Stimulated activated CD4-positive, alpha-beta T cell treated with anti-CD3 and anti-CD28 coated beads, Interleukin-1b, Interleukin-23, amount 100 ng/mL, for 24 hours (primary cell): ENCODE data around the gene TIGD6.

Source experiments
- DNase-seq, 4 experiments: peaks; one replicate each; pipeline ENCODE4 v3.0.0-alpha.2; 2020; ENCODE audit warnings: low read depth in 4 of 4, low spot score in 1 of 4

TIGD6 gene

GRCh38 chr5:149981206-149981605 lies 19.2 kb downstream of the TIGD6 start:
- no peak for DNase-seq

DNA sequence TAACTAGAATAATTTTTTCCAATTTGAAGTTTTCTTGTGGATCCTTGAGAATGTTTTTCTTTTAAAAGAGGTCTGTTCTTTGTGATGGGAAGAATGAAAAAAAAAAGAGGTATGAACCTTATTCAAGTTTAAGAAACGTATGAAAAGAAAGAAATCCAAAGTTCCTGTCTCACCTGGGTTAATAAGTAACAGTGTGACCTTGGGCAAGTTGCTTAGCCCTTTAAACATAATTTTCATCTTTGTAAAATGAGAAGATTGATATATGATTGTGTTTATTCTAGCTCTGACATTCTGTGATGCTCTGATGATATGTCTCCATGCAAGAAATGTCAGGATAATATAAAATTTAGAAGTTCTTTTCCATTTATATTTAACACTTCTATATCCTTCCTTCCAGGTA lies 20.6 kb downstream of the TIGD6 start:
- DNase-seq, result no peak

DNA sequence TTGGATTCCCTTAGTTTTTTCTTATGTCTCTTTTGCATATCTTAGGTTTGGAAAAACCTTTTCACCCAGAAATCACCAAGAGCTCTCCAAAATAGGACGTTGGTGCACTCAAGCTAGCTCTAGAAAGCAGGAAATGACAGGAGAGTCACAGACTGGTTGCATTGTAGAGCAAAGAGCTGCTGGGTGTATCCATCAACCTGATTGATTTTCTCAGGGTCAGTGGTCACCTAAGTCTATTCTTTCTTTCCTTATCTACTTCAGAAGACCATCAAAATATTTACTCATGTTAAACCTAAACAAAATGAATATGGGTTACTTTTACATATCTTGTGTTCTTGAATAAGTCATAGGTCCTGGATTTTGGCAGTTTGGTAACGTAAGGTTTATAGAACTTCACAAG lies 25.0 kb downstream of the TIGD6 start:
- DNase-seq, result no peak

- DNase-seq, result no peak
Measured at GRCh38 chr5:149969181-149969930, 31.1 kb downstream of the TIGD6 start.

DNA sequence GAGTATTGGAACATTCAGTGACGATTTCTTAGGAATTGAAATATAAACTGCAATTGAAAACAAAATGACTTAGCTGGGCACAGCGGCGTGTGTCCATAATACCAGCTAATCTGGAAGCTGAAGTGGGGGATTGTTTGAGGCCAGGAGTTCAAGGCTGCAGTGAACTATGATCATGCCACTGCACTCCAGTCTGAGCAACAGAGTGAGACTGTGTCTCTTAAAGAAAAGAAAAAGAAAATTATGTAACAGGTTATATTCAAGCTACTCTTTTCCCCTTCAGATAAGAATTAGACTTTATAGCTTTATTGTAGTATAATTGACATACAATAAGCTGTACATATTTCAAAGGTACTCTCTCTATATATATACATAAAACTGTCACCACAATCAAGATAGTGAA lies 33.5 kb downstream of the TIGD6 start:
- DNase-seq, result no peak

DNA sequence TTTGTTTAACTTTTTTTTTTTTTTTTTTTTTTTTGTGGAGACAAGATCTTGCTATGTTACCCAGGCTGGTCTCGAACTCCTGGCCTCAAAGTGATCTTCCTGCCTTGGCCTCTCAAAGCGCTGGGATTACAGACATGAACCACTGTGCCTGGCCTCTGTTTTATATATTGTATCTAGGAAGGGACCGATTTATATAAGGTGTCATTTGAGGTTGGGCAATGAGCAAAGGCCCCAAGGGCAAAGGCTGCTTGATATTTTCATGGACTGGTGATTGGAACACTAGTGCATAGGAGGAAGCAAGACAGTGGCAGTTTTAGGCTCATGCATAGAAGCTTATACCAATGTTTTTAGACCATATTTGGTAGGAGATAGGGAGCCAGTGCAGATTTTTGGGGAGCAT lies 36.7 kb downstream of the TIGD6 start:
- DNase-seq, result no peak

- DNase-seq, result no peak
Measured at GRCh38 chr5:149962601-149963300, 37.7 kb downstream of the TIGD6 start.

GRCh38 chr5:149961957-149962409 lies 38.5 kb downstream of the TIGD6 start:
- DNase-seq, result no peak

- DNase-seq, result no peak
Measured at GRCh38 chr5:149961186-149961685, 39.2 kb downstream of the TIGD6 start.

- DNase-seq, result peak; percentile 74 to 94 (median 84)
Measured at GRCh38 chr5:149960272-149961185, 39.9 kb downstream of the TIGD6 start, which contains the start of gene SLC26A2. TSS of gene SLC26A2 (plus strand) at chr5:149960758. CDS start at chr5:149977653, 16,895 bp downstream.

DNA sequence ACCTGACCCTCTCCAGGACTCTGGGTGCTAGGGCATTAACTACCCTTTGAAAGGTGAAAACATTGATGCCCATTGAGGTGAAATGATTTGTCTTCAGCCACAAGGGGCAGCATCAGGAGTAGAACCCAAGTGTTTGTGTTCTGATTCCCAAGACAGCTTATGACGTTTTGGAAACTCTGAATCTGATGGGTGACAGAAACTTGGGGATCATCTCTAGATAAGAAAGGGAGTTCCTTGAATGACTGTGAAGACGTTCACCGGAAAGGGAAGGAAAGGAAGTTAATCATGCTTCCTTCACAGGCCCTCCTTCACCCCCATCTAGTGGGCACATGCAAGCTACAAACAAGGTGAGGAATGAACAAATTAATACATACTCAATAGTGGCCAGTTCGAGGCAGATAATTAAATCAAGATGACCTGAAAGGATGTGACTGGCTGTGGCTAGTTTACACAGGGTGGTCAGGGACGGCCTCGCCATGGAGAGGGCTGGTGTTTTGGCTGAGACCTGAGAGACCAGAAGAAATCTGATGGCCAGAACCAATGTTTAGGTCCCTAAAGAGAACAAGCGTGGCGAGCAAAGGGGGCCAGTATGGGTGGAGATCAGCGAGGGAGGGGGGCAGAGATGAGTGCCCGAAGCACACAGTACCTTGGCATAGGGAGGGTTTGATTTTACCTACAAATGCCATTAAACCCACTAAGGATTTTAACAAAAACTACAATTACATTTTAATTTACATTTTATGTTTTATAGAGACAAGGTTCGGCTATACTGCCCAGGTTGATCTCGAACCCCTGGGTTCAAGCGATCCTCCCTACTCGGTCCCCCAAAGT lies 40.8 kb downstream of the TIGD6 start:
- peak in 3 of 4 experiments; percentile 17 to 26 (median 26) for DNase-seq

- no peak for DNase-seq
Measured at GRCh38 chr5:149957855-149958254, 42.6 kb downstream of the TIGD6 start.

DNA sequence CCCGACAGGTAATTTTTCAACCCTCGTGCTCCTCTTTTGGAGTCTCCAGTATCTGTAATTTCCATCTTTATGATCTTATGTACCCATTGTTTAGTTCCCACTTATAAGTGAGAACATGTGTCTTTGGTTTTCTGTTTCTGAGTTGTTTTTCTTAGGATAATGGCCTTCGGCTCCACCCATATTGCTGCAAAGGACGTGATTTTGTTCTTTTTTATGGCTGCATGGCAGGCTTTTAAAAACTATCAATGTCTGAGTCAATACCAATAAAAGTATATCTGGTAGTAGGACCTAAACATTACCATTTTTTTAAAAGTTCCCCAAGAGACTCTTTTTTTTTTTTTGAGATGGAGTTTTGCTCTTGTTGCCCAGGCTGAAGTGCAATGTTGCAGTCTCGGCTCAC lies 43.8 kb downstream of the TIGD6 start:
- no peak for DNase-seq

GRCh38 chr5:149954798-149955197 lies 45.7 kb downstream of the TIGD6 start:
- no peak for DNase-seq

- DNase-seq, result no peak
Measured at GRCh38 chr5:149953436-149954121, 46.9 kb downstream of the TIGD6 start.

GRCh38 chr5:149951138-149951749 lies 49.2 kb downstream of the TIGD6 start:
- DNase-seq, result no peak

DNA sequence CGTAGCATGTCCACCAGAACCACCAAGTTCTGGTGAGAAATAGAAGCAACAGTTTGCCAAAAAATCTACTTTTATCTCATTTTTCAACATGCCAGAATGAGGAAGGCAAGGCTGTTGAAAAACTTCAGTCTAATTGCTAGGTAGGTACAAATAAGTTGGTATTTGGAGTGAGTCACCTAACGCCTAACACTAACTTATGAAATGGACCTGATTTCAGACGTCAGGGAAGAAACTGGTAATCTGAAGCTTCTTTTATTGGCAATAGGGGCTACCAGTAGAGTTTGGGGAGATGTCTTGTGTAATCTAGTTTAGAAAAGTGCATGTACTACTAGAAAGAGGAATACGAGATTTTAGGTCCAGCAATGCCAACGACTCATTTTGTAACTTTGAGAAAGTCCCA lies 51.5 kb downstream of the TIGD6 start:
- no peak for DNase-seq

DNA sequence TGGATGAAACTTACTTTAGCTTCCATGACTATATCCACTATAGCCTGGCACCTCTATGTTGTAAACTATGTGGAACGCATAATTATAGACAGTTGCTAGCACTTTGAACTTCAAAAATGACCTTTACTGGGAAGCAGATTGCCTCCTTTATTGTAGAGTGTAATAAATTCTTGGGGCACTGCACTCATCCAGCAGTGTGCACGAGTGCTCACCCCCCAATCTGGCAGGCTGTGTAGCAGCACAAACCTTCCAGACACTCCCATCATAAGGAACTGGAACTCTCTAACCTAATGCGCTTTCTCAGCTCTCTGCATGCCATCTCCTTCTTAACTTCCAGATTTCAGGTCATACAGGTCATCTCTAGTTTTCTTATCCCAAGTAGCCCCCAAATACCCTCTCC lies 54.3 kb downstream of the TIGD6 start:
- no peak for DNase-seq

GRCh38 chr5:149944666-149945065 lies 55.8 kb downstream of the TIGD6 start, which contains the start of gene PDE6A:
TSS of gene PDE6A (minus strand) at chr5:149944793. CDS start at chr5:149944673, 120 bp downstream.
- DNase-seq, result no peak
